Esophagus muscularis mucosa (tissue), 4 donors: ENCODE measurements around the gene RALY. TPM values are rescaled to one million over a fixed set of nuclear protein-coding genes. Genes with fewer than 3 reads are reported as not detected.

Experiments used
- DNase-seq: peaks from one replicate; pipeline ENCODE4 v3.0.0-alpha.2; 2017; ENCODE audit errors: extremely low spot score
- H3K27ac ChIP-seq, 4 donors: fragments of 200-600 bp; sonication (generic); replicated peaks in 1 of 4; 1 replicate in 3 of 4; 2 replicates in 1 of 4; pipeline ENCODE4 v1.5.1; 2016 to 2019; ENCODE audit warnings: mild to moderate bottlenecking in 1 of 4
- H3K27me3 ChIP-seq, 4 donors: fragments of 200-600 bp; sonication (generic); one replicate each; pipeline versions ENCODE4 v1.5.1 to v1.6.0; 2016 to 2019
- H3K36me3 ChIP-seq, 4 donors: fragments of 200-600 bp; sonication (generic); one replicate each; pipeline ENCODE4 v1.5.1; 2016 to 2019
- H3K4me1 ChIP-seq, 4 donors: fragments of 200-600 bp; sonication (generic); one replicate each; pipeline ENCODE4 v1.5.1; 2016 to 2019
- H3K4me3 ChIP-seq, 4 donors: fragments of 200-600 bp; sonication (generic); 1 replicate in 2 of 4; 2 replicates in 2 of 4; pipeline ENCODE4 v1.5.1; 2016 to 2019; ENCODE audit warnings: mild to moderate bottlenecking in 4 of 4, moderate library complexity in 1 of 4
- H3K9me3 ChIP-seq, 4 donors: fragments of 200-600 bp; sonication (generic); 1 replicate in 3 of 4; 2 replicates in 1 of 4; pipeline ENCODE4 v1.5.1; 2016 to 2019
- CTCF ChIP-seq, 3 experiments: fragments of 200-600 bp in 2 of 3; fragments of 450-650 bp in 1 of 3; sonication (generic) in 2 of 3; IDR thresholded peaks; one replicate each; pipeline ENCODE4 v1.5.1; 2017 to 2019; ENCODE audit warnings: antibody characterized with exemption in 3 of 3, mild to moderate bottlenecking in 2 of 3, moderate library complexity in 1 of 3
- EP300 ChIP-seq: sonication (generic); formaldehyde crosslinking; IDR thresholded peaks from one replicate; pipeline ENCODE4 v1.6.1; 2017; ENCODE audit warnings: antibody characterized with exemption
- POLR2A ChIP-seq: fragments of 450-650 bp; IDR thresholded peaks from one replicate; pipeline ENCODE4 v1.6.1; 2017; ENCODE audit warnings: antibody characterized with exemption, moderate library complexity, mild to moderate bottlenecking, low read depth
- POLR2AphosphoS5 ChIP-seq, 2 donors: sonication (generic); formaldehyde crosslinking; IDR thresholded peaks; one replicate each; pipeline ENCODE4 v1.6.1; 2017; ENCODE audit warnings: antibody characterized with exemption in 2 of 2
- WGBS: methylation state at CpG from one replicate; pipeline ENCODE4 v1.1.5; 2018; 5-methylcytosine and 5-hydroxymethylcytosine counted together
- intact Hi-C: fragments of 100-400 bp; cut with DNase I; formaldehyde crosslinking; loops from one replicate; pipeline ENCODE4 v1.15.1; 2023
- total RNA-seq, 4 donors: library from RNA; depleted of rRNA; stranded (reverse); fragments of >200 nt; gene quantifications; one replicate each; pipeline versions ENCODE4 v1.1.0 to v1.2.1, GENCODE V29; 2016

The RALY gene
- total RNA-seq, 4 donors from 2014 or later = 114 to 121 (median 117) TPM

GRCh38 chr20:33984182-33984719 lies 9.5 kb upstream of the RALY start:
- intact Hi-C loops = no loop called here
- no peak overlapping the region for H3K4me3 ChIP-seq
- DNase-seq = no peak
- no peaks in the 10 kb centered on the region for H3K4me1 ChIP-seq
- H3K9me3 ChIP-seq = no peaks in the 10 kb centered on the region
- no peaks in the 10 kb centered on the region for H3K36me3 ChIP-seq
- TF ChIP-seq CTCF (IDR thresholded peaks at IDR 0.05) = no peak
- TF ChIP-seq EP300 = no peak
- no peak for TF ChIP-seq POLR2A
- no peak for TF ChIP-seq POLR2AphosphoS5 (IDR thresholded peaks at IDR 0.05)
- WGBS = 70% methylated on average over 7 of the region's 7 CpGs
- H3K27me3 ChIP-seq = no peaks in the 10 kb centered on the region
- H3K27ac ChIP-seq = no peak overlapping the region

GRCh38 chr20:33985280-33985679 lies 8.4 kb upstream of the RALY start:
- no peak overlapping the region for H3K4me3 ChIP-seq
- no peaks in the 10 kb centered on the region for H3K27me3 ChIP-seq
- intact Hi-C loops = no loop called here
- no peak for DNase-seq
- 96% methylated on average over 2 of the region's 2 CpGs for WGBS
- H3K9me3 ChIP-seq = no peaks in the 10 kb centered on the region
- TF ChIP-seq POLR2AphosphoS5 (IDR thresholded peaks at IDR 0.05) (no peak), EP300 (no peak), CTCF (IDR thresholded peaks at IDR 0.05) (no peak), POLR2A (no peak)
- H3K4me1 ChIP-seq = no peaks in the 10 kb centered on the region
- no peaks in the 10 kb centered on the region for H3K36me3 ChIP-seq
- no peak overlapping the region for H3K27ac ChIP-seq

- Histone ChIP-seq H3K4me3 (no peak overlapping the region), H3K9me3 (no peaks in the 10 kb centered on the region), H3K27me3 (no peaks in the 10 kb centered on the region), H3K4me1 (no peaks in the 10 kb centered on the region), H3K36me3 (no peaks in the 10 kb centered on the region), H3K27ac (no peak overlapping the region)
- TF ChIP-seq CTCF (IDR thresholded peaks at IDR 0.05) (no peak), POLR2A (no peak), EP300 (no peak), POLR2AphosphoS5 (IDR thresholded peaks at IDR 0.05) (no peak)
- no peak for DNase-seq
- 67% methylated on average over 2 of the region's 2 CpGs for WGBS
- intact Hi-C loops = no loop called here
Measured at GRCh38 chr20:33985830-33986229, 7.9 kb upstream of the RALY start.

- Histone ChIP-seq H3K9me3 (no peaks in the 10 kb centered on the region), H3K4me3 (no peak overlapping the region), H3K27ac (no peak overlapping the region), H3K36me3 (no peaks in the 10 kb centered on the region), H3K27me3 (no peaks in the 10 kb centered on the region), H3K4me1 (peaks cover 0 to 8% (median 4%) of the 10 kb centered on the region in 4 donors)
- DNase-seq = no peak
- intact Hi-C loops = no loop called here
- 85% methylated on average over 5 of the region's 5 CpGs for WGBS
- TF ChIP-seq POLR2A (no peak), EP300 (no peak), CTCF (IDR thresholded peaks at IDR 0.05) (no peak), POLR2AphosphoS5 (IDR thresholded peaks at IDR 0.05) (no peak)
Measured at GRCh38 chr20:33986560-33987216, 7.0 kb upstream of the RALY start.

GRCh38 chr20:33990075-33990474 lies 3.6 kb upstream of the RALY start:
- WGBS = 93% methylated on average over 4 of the region's 4 CpGs
- Histone ChIP-seq H3K36me3 (no peaks in the 10 kb centered on the region), H3K27ac (no peak overlapping the region), H3K4me3 (no peak overlapping the region), H3K9me3 (no peaks in the 10 kb centered on the region), H3K27me3 (no peaks in the 10 kb centered on the region), H3K4me1 (peaks cover 9 to 21% (median 17%) of the 10 kb centered on the region in 4 donors)
- no peak for TF ChIP-seq EP300
- no peak for TF ChIP-seq CTCF (IDR thresholded peaks at IDR 0.05)
- TF ChIP-seq POLR2AphosphoS5 (IDR thresholded peaks at IDR 0.05) = no peak
- TF ChIP-seq POLR2A = no peak
- no peak for DNase-seq
- intact Hi-C loops = loop anchor here (5.0 kb wide), 1 partner anchor 77 kb away; no protein-coding TSS in a partner anchor
